ENCODE results near the gene PLIN3.

DNA sequence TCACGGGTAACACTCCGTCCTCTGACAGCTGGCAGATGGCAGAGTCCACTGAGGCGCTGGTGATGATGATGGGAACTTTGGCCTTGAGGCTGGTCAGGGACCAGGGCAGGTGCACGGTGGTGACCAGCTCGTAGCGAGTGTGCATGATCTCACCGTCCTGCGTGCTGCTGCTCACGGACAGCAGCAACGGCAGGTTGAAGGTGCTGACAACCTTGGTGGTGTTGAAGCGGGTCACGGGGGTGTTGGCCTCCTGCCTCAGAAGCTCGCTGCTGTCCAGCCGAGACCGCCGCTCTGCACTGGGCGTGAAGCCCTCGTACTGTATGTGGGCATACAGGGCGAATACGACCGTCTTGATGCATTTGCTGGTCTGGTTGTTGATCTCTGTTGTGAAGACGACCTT lies 23.6 kb upstream of the PLIN3 start:
- TF ChIP-seq, protein P1, sequence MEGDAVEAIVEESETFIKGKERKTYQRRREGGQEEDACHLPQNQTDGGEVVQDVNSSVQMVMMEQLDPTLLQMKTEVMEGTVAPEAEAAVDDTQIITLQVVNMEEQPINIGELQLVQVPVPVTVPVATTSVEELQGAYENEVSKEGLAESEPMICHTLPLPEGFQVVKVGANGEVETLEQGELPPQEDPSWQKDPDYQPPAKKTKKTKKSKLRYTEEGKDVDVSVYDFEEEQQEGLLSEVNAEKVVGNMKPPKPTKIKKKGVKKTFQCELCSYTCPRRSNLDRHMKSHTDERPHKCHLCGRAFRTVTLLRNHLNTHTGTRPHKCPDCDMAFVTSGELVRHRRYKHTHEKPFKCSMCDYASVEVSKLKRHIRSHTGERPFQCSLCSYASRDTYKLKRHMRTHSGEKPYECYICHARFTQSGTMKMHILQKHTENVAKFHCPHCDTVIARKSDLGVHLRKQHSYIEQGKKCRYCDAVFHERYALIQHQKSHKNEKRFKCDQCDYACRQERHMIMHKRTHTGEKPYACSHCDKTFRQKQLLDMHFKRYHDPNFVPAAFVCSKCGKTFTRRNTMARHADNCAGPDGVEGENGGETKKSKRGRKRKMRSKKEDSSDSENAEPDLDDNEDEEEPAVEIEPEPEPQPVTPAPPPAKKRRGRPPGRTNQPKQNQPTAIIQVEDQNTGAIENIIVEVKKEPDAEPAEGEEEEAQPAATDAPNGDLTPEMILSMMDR (IDR thresholded peaks at IDR 0.05), result no peak
- TF ChIP-seq POLR2A (IDR thresholded peaks at IDR 0.05), result no peak
